ENCODE results near the gene IGFBP5. TPM values are rescaled to one million over a fixed set of nuclear protein-coding genes. Genes with fewer than 3 reads are reported as not detected.

Gene IGFBP5
- total RNA-seq, 1 donor from 2014 or later, result 138 TPM

- no peak for TF ChIP-seq CTCF (IDR thresholded peaks at IDR 0.05; ENCODE audit: borderline replicate concordance)
- Histone ChIP-seq H3K27ac (replicated peaks) (peak overlapping the region; percentile 94), H3K27me3 (ENCODE audit: low read depth) (peaks cover 8% of the 10 kb centered on the region), H3K9me3 (replicated peaks) (no peaks in the 10 kb centered on the region), H3K4me1 (peaks cover 90% of the 10 kb centered on the region), H3K36me3 (no peaks in the 10 kb centered on the region), H3K4me3 (no peak overlapping the region)
- DNase-seq, result no peak
- intact Hi-C loops (cut with micrococcal nuclease), result loop anchor here (5.0 to 10.0 kb wide), 4 partner anchors 287 to 814 kb away; no protein-coding TSS in a partner anchor
Observed at GRCh38 chr2:216698293-216698692, 2.9 kb upstream of the IGFBP5 start.

- Histone ChIP-seq H3K27me3 (ENCODE audit: low read depth) (peaks cover 8% of the 10 kb centered on the region), H3K36me3 (no peaks in the 10 kb centered on the region), H3K4me1 (peaks cover 88% of the 10 kb centered on the region), H3K27ac (replicated peaks) (peak overlapping the region; percentile 94), H3K9me3 (replicated peaks) (no peaks in the 10 kb centered on the region), H3K4me3 (no peak overlapping the region)
- TF ChIP-seq CTCF (IDR thresholded peaks at IDR 0.05; ENCODE audit: borderline replicate concordance), result peak; percentile 63
- intact Hi-C loops (cut with micrococcal nuclease), result loop anchor here (5.0 to 10.0 kb wide), 4 partner anchors 288 to 815 kb away; no protein-coding TSS in a partner anchor
- no peak for DNase-seq
Observed at GRCh38 chr2:216696751-216697560, 1.6 kb upstream of the IGFBP5 start.

GRCh38 chr2:216696321-216696720, 972 bp upstream of the IGFBP5 start:
- intact Hi-C loops (cut with micrococcal nuclease), result loop anchor here (5.0 to 10.0 kb wide), 4 partner anchors 288 to 816 kb away; no protein-coding TSS in a partner anchor
- Histone ChIP-seq H3K27ac (replicated peaks) (peak overlapping the region; percentile 94), H3K4me1 (peaks cover 88% of the 10 kb centered on the region), H3K36me3 (no peaks in the 10 kb centered on the region), H3K4me3 (no peak overlapping the region), H3K27me3 (ENCODE audit: low read depth) (peaks cover 8% of the 10 kb centered on the region), H3K9me3 (replicated peaks) (no peaks in the 10 kb centered on the region)
- TF ChIP-seq CTCF (IDR thresholded peaks at IDR 0.05; ENCODE audit: borderline replicate concordance), result no peak
- no peak for DNase-seq

- H3K4me1 ChIP-seq, result peaks cover 88% of the 10 kb centered on the region
- no peak for DNase-seq
- no peaks in the 10 kb centered on the region for H3K36me3 ChIP-seq
- H3K27me3 ChIP-seq (ENCODE audit: low read depth), result peaks cover 8% of the 10 kb centered on the region
- no peaks in the 10 kb centered on the region for H3K9me3 ChIP-seq (replicated peaks)
- H3K27ac ChIP-seq (replicated peaks), result peak overlapping the region; percentile 94
- intact Hi-C loops (cut with micrococcal nuclease), result loop anchor here (5.0 to 10.0 kb wide), 4 partner anchors 290 to 817 kb away; no protein-coding TSS in a partner anchor
- H3K4me3 ChIP-seq, result peak overlapping the region; percentile 73
- no peak for TF ChIP-seq CTCF (IDR thresholded peaks at IDR 0.05; ENCODE audit: borderline replicate concordance)
Observed at GRCh38 chr2:216694826-216695217, 527 bp downstream of the IGFBP5 start.

- no peak for TF ChIP-seq CTCF (IDR thresholded peaks at IDR 0.05; ENCODE audit: borderline replicate concordance)
- peak overlapping the region; percentile 73 for H3K4me3 ChIP-seq
- intact Hi-C loops (cut with micrococcal nuclease), result loop anchor here (10.0 kb wide), 1 partner anchor 291 kb away; no protein-coding TSS in a partner anchor
- peaks cover 10% of the 10 kb centered on the region for H3K27me3 ChIP-seq (ENCODE audit: low read depth)
- H3K36me3 ChIP-seq, result no peaks in the 10 kb centered on the region
- DNase-seq, result peak; percentile 66
- H3K9me3 ChIP-seq (replicated peaks), result no peaks in the 10 kb centered on the region
- H3K27ac ChIP-seq (replicated peaks), result peak overlapping the region; percentile 94
- peaks cover 88% of the 10 kb centered on the region for H3K4me1 ChIP-seq
Observed at GRCh38 chr2:216694082-216694825, 1.1 kb downstream of the IGFBP5 start.
